ENCODE data around the gene REPIN1. TPM values are rescaled to one million over a fixed set of nuclear protein-coding genes. Genes with fewer than 3 reads are reported as not detected.
"Not testable (repeated sequence)": the region's sequence is repeated elsewhere in the genome, so short reads cannot be mapped to it uniquely, and the experiment has no call there.

The REPIN1 gene
- total RNA-seq, 2 donors from 2014 or later, result 68.1 to 79.6 TPM

DNA sequence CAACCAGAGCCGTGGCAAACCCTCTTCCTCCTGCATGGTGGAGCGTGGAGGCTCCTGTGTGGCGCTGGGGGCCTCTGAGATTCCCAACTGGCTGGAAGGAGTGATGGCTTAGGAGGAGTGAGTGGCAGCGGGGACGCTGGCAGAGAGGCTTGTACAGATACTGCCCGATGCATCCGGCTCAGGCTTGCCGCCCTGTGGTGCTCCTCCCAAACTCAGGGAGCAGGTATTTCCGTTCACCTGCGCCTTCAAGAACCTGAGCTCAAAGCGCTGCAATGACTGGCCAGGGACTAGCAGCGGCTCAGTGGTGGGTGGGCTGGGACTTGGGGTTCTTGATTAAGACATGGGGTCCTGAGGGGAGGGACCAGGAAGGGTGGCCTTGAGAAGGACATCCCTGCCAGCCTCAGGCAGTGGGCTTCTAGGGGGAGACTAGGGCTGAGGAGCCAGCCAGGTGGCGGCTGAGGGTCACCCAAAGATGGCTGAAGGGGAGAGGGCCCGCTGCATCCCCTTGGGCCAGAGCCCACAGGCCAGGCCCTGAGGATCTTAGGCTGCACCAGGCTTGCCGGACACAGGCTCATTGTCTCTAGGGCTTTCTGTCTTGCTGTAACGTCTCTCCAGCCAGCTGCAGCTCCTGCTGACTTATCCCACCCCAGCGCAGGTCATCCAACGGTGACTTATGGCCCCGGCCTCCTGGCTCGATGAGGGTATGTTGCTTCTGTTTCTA, 13.7 kb downstream of the REPIN1 start:
- no peak for ATAC-seq (replicated peaks)
- H3K9me3 Mint-ChIP-seq, result no peaks in the 10 kb centered on the region
- H3K4me3 Mint-ChIP-seq, result no peak overlapping the region
- peaks cover 23% of the 10 kb centered on the region for H3K4me1 Mint-ChIP-seq
- no peaks in the 10 kb centered on the region for H3K36me3 Mint-ChIP-seq (ENCODE audit: low read depth)
- no peak overlapping the region for H3K27ac Mint-ChIP-seq
- no peaks in the 10 kb centered on the region for H3K27me3 Mint-ChIP-seq

DNA sequence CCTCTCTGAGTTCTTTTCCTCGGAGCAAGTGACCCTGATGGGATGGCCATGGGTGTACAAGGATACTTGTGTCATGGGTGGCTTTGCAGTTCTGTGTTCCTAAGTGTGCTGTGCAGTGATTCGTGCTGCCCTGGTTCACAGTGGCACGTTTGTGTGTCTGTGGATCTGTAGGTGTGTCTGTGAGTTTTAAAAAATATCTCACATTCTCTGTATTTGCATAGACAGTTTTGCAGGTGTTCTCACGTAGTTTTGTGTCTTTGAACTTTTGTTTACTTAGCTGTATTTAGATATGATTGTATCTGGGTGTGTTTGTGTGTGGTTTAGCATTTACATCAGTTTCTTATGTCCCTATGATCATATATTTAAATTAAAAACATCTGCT, 14.2 kb downstream of the REPIN1 start:
- Mint-ChIP-seq H3K9me3 (no peaks in the 10 kb centered on the region), H3K4me1 (peaks cover 18% of the 10 kb centered on the region), H3K27me3 (no peaks in the 10 kb centered on the region), H3K36me3 (ENCODE audit: low read depth) (no peaks in the 10 kb centered on the region), H3K27ac (peak overlapping the region; percentile 50), H3K4me3 (no peak overlapping the region)
- ATAC-seq (replicated peaks), result no peak

- H3K4me3 Mint-ChIP-seq, result no peak overlapping the region
- ATAC-seq (replicated peaks), result no peak
- no peaks in the 10 kb centered on the region for H3K27me3 Mint-ChIP-seq
- peaks cover 18% of the 10 kb centered on the region for H3K4me1 Mint-ChIP-seq
- H3K27ac Mint-ChIP-seq, result no peak overlapping the region
- no peaks in the 10 kb centered on the region for H3K36me3 Mint-ChIP-seq (ENCODE audit: low read depth)
- H3K9me3 Mint-ChIP-seq, result no peaks in the 10 kb centered on the region
Observed at GRCh38 chr7:150383710-150384397, 15.2 kb downstream of the REPIN1 start.

DNA sequence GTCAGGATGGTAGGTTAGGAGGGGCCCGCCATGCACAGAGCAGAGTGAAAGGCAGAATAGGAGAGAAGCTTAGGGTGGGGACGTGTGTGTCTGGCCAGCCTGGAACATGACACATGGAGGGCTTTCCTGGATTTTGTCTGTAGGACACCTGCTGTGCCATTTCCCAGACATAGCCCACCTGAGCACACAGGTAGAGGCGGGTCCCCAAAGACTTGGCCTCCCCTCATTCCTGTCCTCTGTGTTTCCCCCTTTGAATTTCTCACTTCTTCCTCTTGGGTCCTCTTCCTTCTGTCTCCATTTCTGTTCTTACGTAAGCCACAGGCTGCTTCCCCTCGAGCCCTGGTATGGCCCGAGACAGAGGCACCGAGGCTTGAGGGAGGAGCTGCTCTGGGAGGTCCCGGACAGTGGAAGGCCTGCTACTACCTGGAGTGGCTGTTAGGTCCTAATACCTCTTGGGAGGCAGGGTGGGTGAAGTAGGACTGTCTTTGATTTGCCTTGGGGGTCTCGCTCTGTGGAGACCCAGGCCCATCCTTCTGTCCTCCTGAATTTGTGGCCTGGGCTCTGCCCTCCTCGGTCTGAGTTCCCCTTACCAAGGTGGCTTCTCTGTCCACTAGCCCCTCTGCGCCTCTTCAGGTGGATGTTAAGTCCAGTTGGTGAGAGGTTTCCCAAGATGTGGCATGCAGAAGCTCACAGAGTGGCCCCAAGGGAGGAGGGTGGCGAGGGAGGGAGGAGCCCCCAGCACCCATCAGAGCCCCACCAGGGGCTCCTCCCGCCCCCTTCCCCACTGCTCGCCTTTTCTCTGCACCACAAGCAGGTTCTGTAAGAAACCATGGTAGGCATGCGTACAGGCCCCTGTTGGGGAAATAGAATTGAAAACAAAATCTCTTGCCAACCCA, 16.0 kb downstream of the REPIN1 start:
- Mint-ChIP-seq H3K36me3 (ENCODE audit: low read depth) (no peaks in the 10 kb centered on the region), H3K9me3 (no peaks in the 10 kb centered on the region), H3K4me3 (no peak overlapping the region), H3K27ac (no peak overlapping the region), H3K4me1 (peaks cover 17% of the 10 kb centered on the region), H3K27me3 (no peaks in the 10 kb centered on the region)
- no peak for ATAC-seq (replicated peaks)

- Mint-ChIP-seq H3K27ac (no peak overlapping the region), H3K36me3 (ENCODE audit: low read depth) (no peaks in the 10 kb centered on the region), H3K4me1 (peaks cover 10% of the 10 kb centered on the region), H3K4me3 (no peak overlapping the region), H3K27me3 (no peaks in the 10 kb centered on the region), H3K9me3 (no peaks in the 10 kb centered on the region)
- ATAC-seq (replicated peaks), result no peak
Observed at GRCh38 chr7:150385302-150385723, 16.7 kb downstream of the REPIN1 start.

DNA sequence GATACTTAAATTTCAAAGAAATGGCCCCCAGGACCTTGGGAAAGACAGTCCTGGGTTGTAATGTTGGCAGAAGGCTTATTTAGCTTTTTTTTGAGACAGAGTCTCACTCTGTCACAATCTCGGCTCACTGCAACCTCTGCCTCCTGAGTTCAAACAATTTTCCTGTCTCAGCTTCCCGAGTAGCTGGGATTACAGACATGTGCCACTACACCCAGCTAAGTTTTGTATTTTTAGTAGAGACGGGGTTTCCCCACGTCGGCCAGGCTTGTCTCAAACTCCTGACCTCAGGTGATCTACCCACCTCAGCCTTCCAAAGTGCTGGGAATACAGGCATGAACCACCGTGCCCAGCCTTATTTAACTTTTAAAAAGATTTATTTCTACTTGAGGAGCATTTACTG, 17.3 kb downstream of the REPIN1 start:
- ATAC-seq (replicated peaks); H3K4me3 Mint-ChIP-seq; H3K27ac Mint-ChIP-seq; H3K36me3 Mint-ChIP-seq (ENCODE audit: low read depth); H3K27me3 Mint-ChIP-seq; H3K9me3 Mint-ChIP-seq; H3K4me1 Mint-ChIP-seq: not testable (repeated sequence)

- Mint-ChIP-seq H3K36me3 (ENCODE audit: low read depth) (no peaks in the 10 kb centered on the region), H3K4me1 (peaks cover under 1% of the 10 kb centered on the region), H3K9me3 (no peaks in the 10 kb centered on the region), H3K4me3 (no peak overlapping the region), H3K27ac (no peak overlapping the region), H3K27me3 (no peaks in the 10 kb centered on the region)
- ATAC-seq (replicated peaks), result no peak
Observed at GRCh38 chr7:150388306-150388705, 19.7 kb downstream of the REPIN1 start.

DNA sequence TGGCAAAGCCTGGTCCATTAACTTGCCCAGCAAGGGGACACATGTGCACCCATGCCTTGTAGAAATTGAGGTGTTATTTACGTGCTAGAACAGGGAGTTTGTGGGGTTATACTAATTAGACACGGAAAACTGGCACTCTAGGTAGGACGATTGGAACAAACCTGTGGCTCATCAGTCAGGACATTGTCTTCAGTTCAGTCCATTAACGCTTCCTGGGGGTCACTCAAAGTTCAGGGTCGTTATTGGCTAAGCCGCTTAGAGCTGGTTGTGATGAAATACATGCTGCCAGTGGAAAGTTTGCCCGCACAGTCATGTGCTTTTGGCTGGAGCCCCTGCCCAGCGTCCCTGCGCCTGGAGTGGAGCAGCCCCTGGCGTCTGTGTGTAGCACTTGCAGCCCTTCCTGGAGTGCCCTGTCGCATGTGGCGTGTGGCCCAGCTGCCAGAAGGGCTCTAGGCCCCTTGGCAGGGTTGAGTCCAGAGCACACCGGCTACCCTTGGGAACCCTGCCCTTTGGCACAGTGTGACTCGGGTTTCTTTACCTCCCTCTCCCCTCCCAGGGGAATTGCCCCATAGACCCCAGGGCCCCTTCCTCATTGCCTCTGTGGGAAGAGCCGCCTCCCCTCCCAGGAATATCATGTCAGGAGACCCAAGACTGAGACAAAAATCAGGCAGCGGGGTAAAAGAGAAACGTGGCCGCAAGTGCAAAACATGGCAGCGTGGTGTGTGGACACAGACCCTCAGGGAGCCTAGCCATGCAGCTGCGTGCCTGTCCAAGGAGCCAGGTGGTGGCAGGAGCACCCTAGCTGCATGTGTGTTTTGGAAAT, 20.3 kb downstream of the REPIN1 start:
- Mint-ChIP-seq H3K9me3 (no peaks in the 10 kb centered on the region), H3K27ac (peak overlapping the region; percentile 49), H3K4me3 (no peak overlapping the region), H3K27me3 (no peaks in the 10 kb centered on the region), H3K4me1 (no peaks in the 10 kb centered on the region), H3K36me3 (ENCODE audit: low read depth) (no peaks in the 10 kb centered on the region)
- no peak for ATAC-seq (replicated peaks)

GRCh38 chr7:150389532-150389816, 20.9 kb downstream of the REPIN1 start:
- peak; percentile 24 for ATAC-seq (replicated peaks)
- Mint-ChIP-seq H3K9me3 (no peaks in the 10 kb centered on the region), H3K27me3 (no peaks in the 10 kb centered on the region), H3K4me1 (no peaks in the 10 kb centered on the region), H3K4me3 (no peak overlapping the region), H3K36me3 (ENCODE audit: low read depth) (no peaks in the 10 kb centered on the region), H3K27ac (peak overlapping the region; percentile 49)

GRCh38 chr7:150390205-150390604, 21.6 kb downstream of the REPIN1 start:
- Mint-ChIP-seq H3K27ac (no peak overlapping the region), H3K27me3 (no peaks in the 10 kb centered on the region), H3K4me1 (no peaks in the 10 kb centered on the region), H3K9me3 (no peaks in the 10 kb centered on the region), H3K36me3 (ENCODE audit: low read depth) (no peaks in the 10 kb centered on the region), H3K4me3 (no peak overlapping the region)
- ATAC-seq (replicated peaks), result no peak

DNA sequence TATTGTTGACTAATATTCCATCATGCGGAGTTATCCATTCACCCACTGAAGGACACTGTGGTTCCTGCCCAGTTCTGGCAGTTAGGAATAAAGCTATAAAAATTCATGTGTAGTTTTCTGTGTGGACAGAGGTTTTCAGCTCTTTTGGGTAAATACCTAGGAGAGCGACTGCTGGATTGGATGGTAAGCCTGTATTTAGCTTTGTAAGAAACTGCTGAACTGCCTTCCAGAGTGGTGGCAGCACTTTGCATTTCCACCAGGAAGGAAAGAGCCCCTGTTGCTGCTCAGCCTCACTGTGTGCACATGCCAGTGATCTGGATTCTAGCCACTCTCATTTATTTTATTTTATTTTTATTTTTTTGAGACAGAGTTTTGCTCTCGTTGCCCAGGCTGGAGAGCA, 24.7 kb downstream of the REPIN1 start:
- H3K4me1 Mint-ChIP-seq, result no peaks in the 10 kb centered on the region
- H3K9me3 Mint-ChIP-seq, result no peaks in the 10 kb centered on the region
- H3K4me3 Mint-ChIP-seq, result no peak overlapping the region

DNA sequence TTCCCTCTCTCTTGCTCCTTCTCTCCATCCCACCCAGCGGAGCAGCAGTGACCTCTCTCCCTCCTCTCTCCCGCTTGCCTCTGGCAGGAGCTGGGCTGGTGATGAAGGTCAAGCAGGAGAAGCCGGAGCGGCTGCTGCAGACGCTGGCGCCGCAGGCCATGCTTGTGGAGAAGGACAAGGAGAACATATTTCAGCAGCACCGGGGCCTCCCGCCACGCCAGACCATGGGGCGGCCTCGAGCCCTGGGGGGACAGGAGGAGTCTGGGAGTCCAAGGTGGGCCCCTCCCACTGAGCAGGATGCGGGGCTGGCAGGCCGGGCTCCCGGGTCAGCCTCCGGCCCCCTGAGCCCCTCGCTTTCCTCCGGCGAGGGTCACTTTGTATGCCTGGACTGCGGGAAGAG, 27.8 kb downstream of the REPIN1 start:
- Mint-ChIP-seq H3K27me3 (no peaks in the 10 kb centered on the region), H3K9me3 (no peaks in the 10 kb centered on the region), H3K36me3 (ENCODE audit: low read depth) (no peaks in the 10 kb centered on the region), H3K27ac (no peak overlapping the region), H3K4me3 (no peak overlapping the region), H3K4me1 (no peaks in the 10 kb centered on the region)
- no peak for ATAC-seq (replicated peaks)

More for the DNA sequence above, 24.7 kb downstream of the REPIN1 start:
- no peak for ATAC-seq (replicated peaks)
- Mint-ChIP-seq H3K36me3 (ENCODE audit: low read depth) (no peaks in the 10 kb centered on the region), H3K27me3 (no peaks in the 10 kb centered on the region), H3K27ac (no peak overlapping the region)

DNA sequence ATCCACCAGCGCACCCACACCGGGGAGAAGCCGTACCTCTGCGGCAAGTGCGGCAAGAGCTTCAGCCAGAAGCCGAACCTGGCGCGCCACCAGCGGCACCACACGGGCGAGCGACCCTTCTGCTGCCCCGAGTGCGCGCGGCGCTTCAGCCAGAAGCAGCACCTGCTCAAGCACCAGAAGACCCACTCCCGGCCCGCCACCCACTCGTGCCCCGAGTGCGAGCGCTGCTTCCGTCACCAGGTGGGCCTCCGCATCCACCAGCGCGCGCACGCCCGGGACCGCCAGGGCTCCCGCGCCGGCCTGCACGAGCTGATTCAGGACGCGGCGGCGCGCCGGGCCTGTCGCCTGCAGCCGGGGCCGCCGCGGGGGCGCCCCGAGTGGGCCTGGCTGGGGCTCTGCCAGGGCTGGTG, 28.2 kb downstream of the REPIN1 start:
- H3K36me3 Mint-ChIP-seq (ENCODE audit: low read depth), result no peaks in the 10 kb centered on the region
- no peak for ATAC-seq (replicated peaks)
- H3K4me3 Mint-ChIP-seq, result no peak overlapping the region
- H3K4me1 Mint-ChIP-seq, result no peaks in the 10 kb centered on the region
- H3K9me3 Mint-ChIP-seq, result no peaks in the 10 kb centered on the region
- H3K27ac Mint-ChIP-seq, result no peak overlapping the region
- H3K27me3 Mint-ChIP-seq, result no peaks in the 10 kb centered on the region

DNA sequence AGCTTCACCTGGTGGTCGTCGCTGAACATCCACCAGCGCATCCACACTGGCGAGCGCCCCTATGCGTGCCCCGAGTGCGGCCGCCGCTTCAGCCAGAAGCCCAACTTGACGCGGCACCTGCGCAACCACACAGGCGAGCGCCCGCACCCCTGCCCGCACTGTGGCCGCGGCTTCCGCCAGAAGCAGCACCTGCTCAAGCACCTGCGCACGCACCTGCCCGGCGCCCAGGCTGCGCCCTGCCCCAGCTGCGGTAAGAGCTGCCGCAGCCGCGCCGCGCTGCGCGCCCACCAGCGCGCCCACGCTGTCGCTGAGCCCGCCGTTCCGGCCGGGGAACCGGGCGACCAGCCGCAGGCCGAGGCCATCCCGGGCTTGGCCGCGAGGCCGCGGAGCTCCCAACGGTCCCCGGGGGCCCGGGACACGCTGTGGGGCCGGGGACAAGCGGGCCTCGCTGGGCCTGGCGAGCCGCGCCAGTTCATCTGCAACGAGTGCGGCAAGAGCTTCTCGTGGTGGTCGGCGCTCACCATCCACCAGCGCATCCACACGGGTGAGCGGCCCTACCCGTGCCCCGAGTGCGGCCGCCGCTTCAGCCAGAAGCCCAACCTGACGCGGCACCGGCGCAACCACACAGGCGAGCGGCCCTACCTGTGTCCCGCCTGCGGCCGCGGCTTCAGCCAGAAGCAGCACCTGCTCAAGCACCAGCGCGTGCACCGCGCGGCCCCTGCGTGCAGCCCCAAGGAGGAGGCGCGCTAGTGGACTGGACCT, 28.9 kb downstream of the REPIN1 start:
- Mint-ChIP-seq H3K4me1 (no peaks in the 10 kb centered on the region), H3K9me3 (no peaks in the 10 kb centered on the region), H3K36me3 (ENCODE audit: low read depth) (no peaks in the 10 kb centered on the region), H3K27ac (no peak overlapping the region), H3K4me3 (no peak overlapping the region), H3K27me3 (no peaks in the 10 kb centered on the region)
- no peak for ATAC-seq (replicated peaks)
